Subcutaneous abdominal adipose tissue (tissue), 5 donors: ENCODE data around the gene MAP2K3.
"Not testable (repeated sequence)": the region's sequence is repeated elsewhere in the genome, so short reads cannot be mapped to it uniquely, and the experiment has no call there.

Experiments used
- H3K27ac ChIP-seq: one replicate; pipeline ENCODE4 v1.7.0; 2013; ENCODE audit warnings: low read depth, mild to moderate bottlenecking, inconsistent platforms, low read length, moderate library complexity
- H3K27me3 ChIP-seq, 5 donors: one replicate each; pipeline ENCODE4 v1.7.0; 2013; ENCODE audit warnings: low read length in 5 of 5, inconsistent platforms in 1 of 5; ENCODE audit not compliant: control insufficient read depth in 5 of 5, insufficient read depth in 4 of 5
- H3K36me3 ChIP-seq, 5 donors: one replicate each; pipeline ENCODE4 v1.7.0; 2013; ENCODE audit warnings: low read length in 5 of 5; ENCODE audit not compliant: control insufficient read depth in 5 of 5, insufficient read depth in 5 of 5
- H3K4me1 ChIP-seq, 5 donors: one replicate each; pipeline ENCODE4 v1.7.0; 2013; ENCODE audit warnings: low read length in 5 of 5, mild to moderate bottlenecking in 3 of 5, moderate library complexity in 1 of 5; ENCODE audit not compliant: control insufficient read depth in 5 of 5, insufficient read depth in 5 of 5
- H3K4me3 ChIP-seq, 5 donors: one replicate each; pipeline ENCODE4 v1.7.0; 2013; ENCODE audit warnings: low read length in 5 of 5, low read depth in 1 of 5
- H3K9ac ChIP-seq, 5 donors: one replicate each; pipeline ENCODE4 v1.7.0; 2013; ENCODE audit warnings: low read length in 5 of 5, mild to moderate bottlenecking in 4 of 5, moderate library complexity in 3 of 5
- H3K9me3 ChIP-seq, 5 donors: one replicate each; pipeline ENCODE4 v1.7.0; 2013; ENCODE audit warnings: low read length in 5 of 5; ENCODE audit not compliant: control insufficient read depth in 5 of 5
- donor health status: healthy.
- donor health status: healthy.
- donor health status: healthy.
- donor health status: healthy.
- donor health status: healthy.

MAP2K3 gene

GRCh38 chr17:21343061-21343949 lies 58.8 kb downstream of the MAP2K3 start:
- not testable (repeated sequence) for H3K27me3 ChIP-seq, H3K9me3 ChIP-seq, H3K4me1 ChIP-seq, H3K36me3 ChIP-seq, H3K9ac ChIP-seq, H3K4me3 ChIP-seq, H3K27ac ChIP-seq

- H3K27me3 ChIP-seq, H3K9me3 ChIP-seq, H3K4me1 ChIP-seq, H3K36me3 ChIP-seq, H3K27ac ChIP-seq, H3K9ac ChIP-seq, H3K4me3 ChIP-seq: not testable (repeated sequence)
These were observed 60.3 kb downstream of the MAP2K3 start for GRCh38 chr17:21344801-21345200.

GRCh38 chr17:21345236-21345635 lies 60.7 kb downstream of the MAP2K3 start:
- H3K9me3 ChIP-seq = no peaks in the 10 kb centered on the region
- H3K27me3 ChIP-seq = no peaks in the 10 kb centered on the region
- no peaks in the 10 kb centered on the region for H3K36me3 ChIP-seq
- H3K27ac ChIP-seq = no peak overlapping the region
- no peak overlapping the region for H3K9ac ChIP-seq
- H3K4me3 ChIP-seq = no peak overlapping the region
- H3K4me1 ChIP-seq = peaks cover 0 to 4% (median 0%) of the 10 kb centered on the region in 5 donors

- not testable (repeated sequence) for H3K4me1 ChIP-seq, H3K36me3 ChIP-seq, H3K9me3 ChIP-seq, H3K4me3 ChIP-seq, H3K27me3 ChIP-seq, H3K9ac ChIP-seq, H3K27ac ChIP-seq
These were observed 61.6 kb downstream of the MAP2K3 start for GRCh38 chr17:21346107-21346506.

- not testable (repeated sequence) for H3K4me1 ChIP-seq, H3K9me3 ChIP-seq, H3K4me3 ChIP-seq, H3K27me3 ChIP-seq, H3K36me3 ChIP-seq, H3K9ac ChIP-seq, H3K27ac ChIP-seq
These were observed 62.2 kb downstream of the MAP2K3 start for GRCh38 chr17:21346651-21347250.

GRCh38 chr17:21347660-21348059 lies 63.1 kb downstream of the MAP2K3 start:
- not testable (repeated sequence) for H3K4me3 ChIP-seq, H3K9me3 ChIP-seq, H3K36me3 ChIP-seq, H3K4me1 ChIP-seq, H3K27ac ChIP-seq, H3K9ac ChIP-seq, H3K27me3 ChIP-seq

- H3K9ac ChIP-seq, H3K27ac ChIP-seq, H3K27me3 ChIP-seq, H3K9me3 ChIP-seq, H3K4me1 ChIP-seq, H3K4me3 ChIP-seq, H3K36me3 ChIP-seq: not testable (repeated sequence)
These were observed 63.8 kb downstream of the MAP2K3 start for GRCh38 chr17:21348081-21348925.

- not testable (repeated sequence) for H3K27me3 ChIP-seq, H3K9me3 ChIP-seq, H3K36me3 ChIP-seq, H3K4me3 ChIP-seq, H3K27ac ChIP-seq, H3K9ac ChIP-seq, H3K4me1 ChIP-seq
These were observed 64.4 kb downstream of the MAP2K3 start for GRCh38 chr17:21348926-21349261.

GRCh38 chr17:21349358-21350050 lies 65.0 kb downstream of the MAP2K3 start:
- H3K27ac ChIP-seq, H3K27me3 ChIP-seq, H3K9ac ChIP-seq, H3K4me1 ChIP-seq, H3K4me3 ChIP-seq, H3K36me3 ChIP-seq, H3K9me3 ChIP-seq: not testable (repeated sequence)

GRCh38 chr17:21350495-21350894 lies 66.0 kb downstream of the MAP2K3 start:
- H3K9me3 ChIP-seq, H3K27ac ChIP-seq, H3K9ac ChIP-seq, H3K4me1 ChIP-seq, H3K4me3 ChIP-seq, H3K27me3 ChIP-seq, H3K36me3 ChIP-seq: not testable (repeated sequence)
